Coronary artery (tissue), 2 donors: ENCODE results near the gene MAMSTR.
A peak's percentile ranks its signal among the peaks of the same experiment; 100 is the strongest.

Source experiments
- DNase-seq: peaks from one replicate; pipeline ENCODE4 v3.0.0-alpha.2; 2017; ENCODE audit warnings: low spot score
- H3K27ac ChIP-seq, 2 donors: fragments of 200-600 bp; sonication (generic); one replicate each; pipeline ENCODE4 v1.5.1; 2016 to 2019
- H3K4me3 ChIP-seq: fragments of 200-600 bp; sonication (generic); 2 replicates; pipeline ENCODE4 v1.5.1; 2016; ENCODE audit warnings: mild to moderate bottlenecking, moderate library complexity
- TF ChIP-seq, protein P1 (sequence below): fragments of 200-600 bp; sonication (generic); IDR thresholded peaks from one replicate; pipeline ENCODE4 v1.5.1; 2019; ENCODE audit warnings: antibody characterized with exemption

MAMSTR gene

DNA sequence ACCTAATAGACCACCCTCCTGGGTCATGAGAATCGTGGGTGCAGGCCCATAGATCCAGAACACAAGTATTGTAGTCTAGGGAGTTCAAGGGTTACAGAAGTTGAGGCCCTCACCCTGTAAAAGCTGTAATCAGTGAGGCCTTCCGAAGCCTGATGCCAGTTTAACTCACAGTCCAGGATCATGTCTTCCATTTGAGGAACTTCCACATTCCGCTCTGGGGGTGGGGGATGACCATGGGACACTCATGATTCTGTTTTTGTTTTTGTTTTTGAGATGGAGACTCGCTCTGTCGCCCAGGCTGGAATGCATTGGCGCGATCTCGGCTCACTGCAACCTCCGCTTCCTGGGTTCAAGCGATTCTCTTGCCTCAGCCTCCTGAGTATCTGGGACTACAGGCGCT lies 22.6 kb upstream of the MAMSTR start:
- no peak overlapping the region for H3K4me3 ChIP-seq
- TF ChIP-seq, protein P1, sequence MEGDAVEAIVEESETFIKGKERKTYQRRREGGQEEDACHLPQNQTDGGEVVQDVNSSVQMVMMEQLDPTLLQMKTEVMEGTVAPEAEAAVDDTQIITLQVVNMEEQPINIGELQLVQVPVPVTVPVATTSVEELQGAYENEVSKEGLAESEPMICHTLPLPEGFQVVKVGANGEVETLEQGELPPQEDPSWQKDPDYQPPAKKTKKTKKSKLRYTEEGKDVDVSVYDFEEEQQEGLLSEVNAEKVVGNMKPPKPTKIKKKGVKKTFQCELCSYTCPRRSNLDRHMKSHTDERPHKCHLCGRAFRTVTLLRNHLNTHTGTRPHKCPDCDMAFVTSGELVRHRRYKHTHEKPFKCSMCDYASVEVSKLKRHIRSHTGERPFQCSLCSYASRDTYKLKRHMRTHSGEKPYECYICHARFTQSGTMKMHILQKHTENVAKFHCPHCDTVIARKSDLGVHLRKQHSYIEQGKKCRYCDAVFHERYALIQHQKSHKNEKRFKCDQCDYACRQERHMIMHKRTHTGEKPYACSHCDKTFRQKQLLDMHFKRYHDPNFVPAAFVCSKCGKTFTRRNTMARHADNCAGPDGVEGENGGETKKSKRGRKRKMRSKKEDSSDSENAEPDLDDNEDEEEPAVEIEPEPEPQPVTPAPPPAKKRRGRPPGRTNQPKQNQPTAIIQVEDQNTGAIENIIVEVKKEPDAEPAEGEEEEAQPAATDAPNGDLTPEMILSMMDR = no peak
- H3K27ac ChIP-seq = peak overlapping the region in 1 of 2 donors; percentile 64
- no peak for DNase-seq

DNA sequence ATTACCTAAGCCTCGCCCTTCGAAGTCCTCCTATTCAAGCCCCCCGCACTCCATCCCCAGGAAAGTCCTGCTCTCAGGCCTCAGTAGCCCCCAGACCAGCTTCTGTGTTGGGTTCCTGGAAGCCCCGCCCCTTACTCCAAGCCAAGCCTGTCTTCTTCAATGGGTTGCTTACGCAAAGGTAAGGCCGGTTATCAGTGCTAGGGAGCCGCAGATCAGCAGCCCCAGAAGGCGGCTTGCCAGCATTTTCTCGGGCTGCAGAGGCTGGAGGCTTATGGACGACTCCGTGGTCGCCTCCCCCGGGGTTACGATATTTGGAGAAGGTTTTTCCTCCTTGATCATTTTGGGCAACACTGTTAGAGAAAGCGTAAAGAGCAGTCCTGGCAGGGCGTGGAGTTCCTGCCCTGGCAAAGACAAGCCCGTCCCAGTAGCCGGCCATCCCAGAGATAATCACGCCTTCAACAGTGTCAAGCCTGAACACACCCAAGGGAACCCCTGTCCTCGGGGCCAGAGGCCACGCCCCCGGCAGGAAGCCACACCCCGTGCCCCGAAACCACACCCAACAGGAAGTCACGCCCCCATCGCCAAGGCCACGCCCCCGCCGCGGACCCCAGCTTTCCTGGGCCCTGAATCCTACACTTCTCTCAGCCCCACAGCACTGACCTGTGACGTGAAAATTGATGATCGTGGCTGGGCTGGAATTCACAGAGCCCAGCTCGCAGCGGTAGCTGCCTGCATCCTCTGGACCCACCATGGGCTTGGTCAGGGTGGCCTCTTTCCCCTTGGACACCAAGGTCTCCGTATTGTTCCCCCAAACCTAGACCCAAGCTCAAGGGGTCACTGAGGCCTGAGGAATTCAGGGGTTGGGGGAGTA lies 21.8 kb upstream of the MAMSTR start:
- Histone ChIP-seq H3K4me3 (peak overlapping the region; percentile 75), H3K27ac (peak overlapping the region in 1 of 2 donors; percentile 64)
- DNase-seq = no peak
- TF ChIP-seq, protein P1 = no peak

DNA sequence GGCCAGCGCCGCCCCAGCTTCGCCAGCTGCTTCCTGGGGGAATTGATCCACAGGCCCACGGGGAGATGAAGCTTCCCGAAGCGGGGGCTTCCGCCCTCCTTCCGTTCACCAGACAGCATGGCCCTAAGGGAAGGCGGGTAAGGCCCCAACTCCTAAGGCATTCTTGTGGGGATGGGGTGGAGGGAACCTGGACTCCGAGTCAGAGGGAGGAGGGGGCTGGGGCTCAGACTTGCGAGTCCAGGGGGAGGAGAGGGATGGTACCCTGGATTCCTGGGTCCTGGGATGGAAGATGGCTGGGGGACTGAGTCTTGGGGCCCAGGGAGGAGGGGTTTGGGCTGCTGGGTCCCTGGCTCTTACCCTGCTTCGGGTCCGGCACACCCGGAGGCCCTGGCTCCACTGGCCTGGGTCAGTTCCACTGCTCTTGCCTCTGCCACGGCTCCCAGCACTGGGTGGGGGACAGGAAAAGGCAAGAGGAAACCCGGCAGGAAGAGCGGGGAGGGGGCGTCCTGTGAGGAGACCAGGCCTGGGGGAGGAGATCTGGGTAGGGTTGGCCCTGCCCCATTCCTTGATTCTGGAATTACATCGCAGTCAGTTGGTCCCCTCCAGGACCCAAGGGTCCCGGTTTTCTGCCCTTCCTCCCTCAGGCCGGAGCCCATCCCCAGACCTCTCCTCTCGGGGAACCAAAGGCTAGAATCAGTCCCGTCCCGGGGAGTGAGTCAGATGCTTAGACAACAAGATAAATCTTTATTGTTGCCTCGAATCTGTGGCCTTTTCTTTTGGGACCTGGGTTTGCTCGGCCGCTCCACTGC lies 20.8 kb upstream of the MAMSTR start, which contains the start of gene RASIP1:
TSS of gene RASIP1 (minus strand) at position 447 of the 809 bp plus-strand sequence. CDS start at position 119, 328 bp downstream.
- H3K27ac ChIP-seq = peak within 1 kb of the TSS in 1 of 2 donors; percentile 64

DNA sequence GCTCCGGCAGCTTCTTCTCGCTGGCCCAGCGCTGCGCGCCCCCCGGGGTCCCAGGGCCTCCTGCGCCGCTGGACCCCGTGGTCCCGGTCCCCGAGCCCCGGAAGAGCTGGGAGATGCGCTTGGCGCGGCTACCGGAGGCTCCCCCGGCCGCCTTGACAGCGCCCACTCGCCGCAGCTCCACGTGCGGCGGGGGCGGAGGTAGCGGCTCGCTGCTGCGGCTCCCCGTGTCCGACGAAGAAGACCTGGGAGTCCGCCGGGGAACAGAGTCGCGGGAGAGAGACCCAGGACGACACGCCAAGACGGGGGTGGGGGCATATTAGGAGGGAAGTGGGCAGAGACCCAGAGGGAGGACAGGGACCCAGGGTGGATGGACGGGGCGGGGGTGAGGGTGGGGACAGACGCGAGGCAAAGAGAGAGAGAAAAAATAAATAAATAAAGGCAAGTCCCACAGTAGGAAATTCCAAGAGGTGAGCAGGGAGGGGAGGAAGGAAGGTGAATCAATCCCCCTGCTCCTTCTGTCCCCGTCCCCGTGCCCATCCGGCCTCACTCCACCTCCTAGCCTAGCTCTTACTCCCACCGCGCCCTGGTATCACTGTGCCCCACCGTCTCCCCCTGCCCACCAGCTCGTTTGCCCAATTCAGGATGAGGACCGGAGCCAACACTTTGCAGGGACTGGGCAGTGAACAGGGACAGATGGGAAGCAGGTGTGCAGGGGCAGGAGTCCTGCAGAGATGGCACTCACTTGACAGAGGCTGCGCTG lies 20.1 kb upstream of the MAMSTR start:
- DNase-seq = no peak

More for the DNA sequence above, 20.8 kb upstream of the MAMSTR start, which contains the start of gene RASIP1:
- H3K4me3 ChIP-seq = peak within 1 kb of the TSS; percentile 75
- DNase-seq = no peak
- TF ChIP-seq, protein P1 = no peak

DNA sequence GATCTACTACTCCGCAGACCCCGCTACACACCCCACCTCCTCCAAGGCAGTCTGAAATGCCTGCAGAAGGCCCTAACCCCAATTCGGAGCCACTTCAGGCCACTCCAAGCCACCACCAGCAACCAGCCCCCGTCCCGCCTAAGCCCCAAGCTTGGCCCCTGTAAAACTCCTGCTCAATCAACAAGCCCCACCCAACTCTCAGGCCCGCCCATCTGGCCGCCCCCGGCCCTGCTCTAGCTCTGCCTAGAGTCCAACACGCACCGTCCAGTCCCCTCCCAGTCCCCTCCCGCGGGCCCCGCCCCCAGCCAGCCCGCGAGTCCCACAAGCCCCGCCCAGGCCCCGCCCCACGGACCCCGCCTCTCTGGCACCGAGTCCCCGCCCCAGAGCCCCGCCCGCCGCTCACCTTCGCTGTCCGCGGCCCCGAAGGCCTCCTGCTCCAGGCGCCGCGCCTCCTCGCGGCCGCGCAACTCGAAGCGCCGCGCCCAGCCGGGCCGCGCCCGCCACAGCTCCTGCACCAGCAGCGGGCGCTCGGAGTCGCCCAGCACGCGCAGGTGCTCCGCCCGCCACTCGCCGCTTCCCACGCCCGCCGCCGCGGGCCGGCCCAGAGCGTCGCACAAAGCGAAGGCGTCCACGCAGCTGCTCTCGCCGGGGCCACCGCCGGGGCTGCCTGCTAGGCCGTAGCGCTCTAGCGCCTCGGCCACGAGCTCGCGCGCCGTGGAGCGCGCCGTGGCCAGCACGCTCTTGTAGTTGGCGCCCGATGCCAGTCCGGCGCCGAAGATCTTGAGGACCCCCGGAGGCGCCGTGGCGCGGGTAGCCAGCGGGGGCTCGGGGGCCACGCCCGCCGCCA lies 19.3 kb upstream of the MAMSTR start:
- H3K4me3 ChIP-seq = peak overlapping the region; percentile 75
- TF ChIP-seq, protein P1 = peak; percentile 15
- H3K27ac ChIP-seq = peak overlapping the region in 1 of 2 donors; percentile 62
- DNase-seq = peak; percentile 88

More for the DNA sequence above, 20.1 kb upstream of the MAMSTR start:
- Histone ChIP-seq H3K27ac (peak overlapping the region in 1 of 2 donors; percentile 64), H3K4me3 (peak overlapping the region; percentile 75)
- TF ChIP-seq, protein P1 = no peak
